GM18909 (cell line): ENCODE results near the gene CYP21A2.
"Not testable (repeated sequence)": the region's sequence is repeated elsewhere in the genome, so short reads cannot be mapped to it uniquely, and the experiment has no call there.

ENCODE experiments used
- ATAC-seq: cut with Tn5 transposase; IDR thresholded peaks from one replicate; pipeline ENCODE4 v1.9.1; 2021; ENCODE audit warnings: mild to moderate bottlenecking; ENCODE audit not compliant: unreplicated experiment, poor library complexity

CYP21A2 gene

GRCh38 chr6:32028631-32029030 is 9.6 kb upstream of the CYP21A2 start:
- ATAC-seq: not testable (repeated sequence)

GRCh38 chr6:32029553-32029952 is 8.7 kb upstream of the CYP21A2 start:
- ATAC-seq: not testable (repeated sequence)

- ATAC-seq: not testable (repeated sequence)
These were observed 2.8 kb upstream of the CYP21A2 start for GRCh38 chr6:32035283-32036013.

DNA sequence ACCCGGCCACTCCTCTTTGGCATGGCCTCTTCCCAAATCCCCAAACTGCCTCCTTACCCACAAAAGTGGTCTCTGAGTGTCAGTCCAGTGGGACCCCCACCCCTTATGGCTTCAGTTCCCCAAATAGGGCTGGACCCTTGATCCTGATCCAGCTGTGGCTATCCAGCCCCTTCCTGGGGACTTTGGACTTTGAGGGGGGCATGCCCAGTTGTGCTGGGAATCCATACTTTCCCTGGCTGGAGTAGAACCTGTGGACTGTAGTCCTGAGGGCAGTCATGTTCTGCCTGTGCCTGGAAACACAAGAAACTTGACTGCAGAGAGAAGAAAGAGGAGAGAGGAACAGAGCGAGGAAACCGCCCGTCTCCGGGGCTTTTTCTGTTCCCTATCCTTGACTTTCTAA is 1.1 kb upstream of the CYP21A2 start:
- not testable (repeated sequence) for ATAC-seq

DNA sequence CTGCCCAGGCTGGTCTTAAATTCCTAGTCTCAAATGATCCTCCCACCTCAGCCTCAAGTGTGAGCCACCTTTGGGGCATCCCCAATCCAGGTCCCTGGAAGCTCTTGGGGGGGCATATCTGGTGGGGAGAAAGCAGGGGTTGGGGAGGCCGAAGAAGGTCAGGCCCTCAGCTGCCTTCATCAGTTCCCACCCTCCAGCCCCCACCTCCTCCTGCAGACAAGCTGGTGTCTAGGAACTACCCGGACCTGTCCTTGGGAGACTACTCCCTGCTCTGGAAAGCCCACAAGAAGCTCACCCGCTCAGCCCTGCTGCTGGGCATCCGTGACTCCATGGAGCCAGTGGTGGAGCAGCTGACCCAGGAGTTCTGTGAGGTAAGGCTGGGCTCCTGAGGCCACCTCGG is 663 bp downstream of the CYP21A2 start:
- not testable (repeated sequence) for ATAC-seq

- not testable (repeated sequence) for ATAC-seq
These were observed 1.4 kb downstream of the CYP21A2 start for GRCh38 chr6:32039321-32040274.

GRCh38 chr6:32040299-32041049 is 2.3 kb downstream of the CYP21A2 start:
- ATAC-seq: not testable (repeated sequence)

- ATAC-seq: not testable (repeated sequence)
These were observed 2.8 kb downstream of the CYP21A2 start for GRCh38 chr6:32041050-32041321.

- ATAC-seq: not testable (repeated sequence)
These were observed 3.2 kb downstream of the CYP21A2 start for GRCh38 chr6:32041385-32041784.

DNA sequence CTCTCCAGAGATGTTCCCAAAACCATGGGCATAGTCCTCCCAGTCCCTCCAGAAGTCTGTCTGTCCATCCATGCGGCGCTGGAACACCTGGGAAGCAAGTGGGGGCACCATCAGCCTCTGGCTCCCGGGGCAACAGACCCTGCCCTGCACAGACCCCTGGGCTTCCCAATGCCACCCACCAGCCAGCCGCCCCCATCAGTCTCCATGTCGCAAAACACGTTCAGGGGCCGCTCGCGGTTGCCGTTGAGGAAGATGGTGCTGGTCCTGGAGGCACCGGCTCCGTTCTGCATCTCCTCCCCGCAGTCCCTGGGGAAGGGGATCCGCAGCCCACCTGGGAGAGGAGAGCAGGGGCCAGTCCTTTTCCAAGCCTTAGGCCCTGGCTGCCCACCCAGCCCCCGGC is 4.1 kb downstream of the CYP21A2 start:
- not testable (repeated sequence) for ATAC-seq

- ATAC-seq: not testable (repeated sequence)
These were observed 5.6 kb downstream of the CYP21A2 start for GRCh38 chr6:32043589-32044380.

DNA sequence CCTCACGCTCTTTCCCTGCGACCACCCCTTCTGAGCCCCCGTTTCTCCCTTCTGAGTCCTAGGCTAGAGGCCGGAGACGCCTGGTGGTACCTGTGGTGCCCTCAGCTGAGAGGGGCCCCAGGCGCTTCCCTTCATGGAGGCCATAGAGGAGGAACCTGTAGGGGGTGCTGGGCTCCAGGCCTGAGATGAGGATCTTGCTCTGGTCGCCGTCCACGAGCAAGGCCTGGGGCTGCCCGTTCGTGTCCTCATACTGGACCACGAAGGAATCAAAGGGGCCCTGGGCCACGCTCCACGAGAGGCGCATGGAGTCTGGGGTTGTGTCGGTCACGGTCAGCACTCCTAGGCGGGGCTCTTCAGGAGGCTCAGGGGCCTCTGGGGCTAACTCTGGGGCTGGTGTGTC is 6.7 kb downstream of the CYP21A2 start:
- not testable (repeated sequence) for ATAC-seq

DNA sequence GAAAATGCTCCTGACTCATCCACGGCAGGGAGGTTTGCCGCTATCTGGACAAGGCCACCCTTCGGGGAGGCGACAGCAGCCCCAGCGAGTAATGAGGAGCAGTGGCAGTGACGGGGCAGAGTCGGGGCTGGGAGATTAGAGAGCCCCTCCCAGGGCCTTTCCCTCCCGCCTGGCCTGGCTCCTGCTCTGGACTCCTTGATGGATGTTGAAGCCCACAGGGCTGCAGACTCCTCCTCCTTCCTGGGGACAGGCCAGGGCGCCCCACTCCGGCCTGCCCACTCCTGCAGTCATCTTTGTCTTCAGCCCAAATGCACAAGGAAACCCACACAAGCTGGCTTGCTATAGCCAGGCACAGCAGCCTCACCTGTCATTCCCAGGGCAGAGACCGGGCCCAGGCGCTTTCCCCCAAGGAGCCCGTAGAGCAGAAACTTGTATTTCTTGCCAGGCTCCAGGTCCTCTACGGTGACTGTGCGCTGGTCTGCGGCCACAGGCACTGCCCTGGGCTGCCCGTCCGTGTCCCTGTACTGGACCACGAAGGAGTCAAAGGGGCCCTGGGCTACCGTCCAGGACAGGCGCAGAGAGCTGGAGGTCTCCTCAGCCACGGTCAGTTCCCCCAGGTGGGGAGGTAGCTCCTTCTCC is 7.7 kb downstream of the CYP21A2 start:
- ATAC-seq: no peak

- no peak for ATAC-seq
These were observed 8.4 kb downstream of the CYP21A2 start for GRCh38 chr6:32046450-32047083.

DNA sequence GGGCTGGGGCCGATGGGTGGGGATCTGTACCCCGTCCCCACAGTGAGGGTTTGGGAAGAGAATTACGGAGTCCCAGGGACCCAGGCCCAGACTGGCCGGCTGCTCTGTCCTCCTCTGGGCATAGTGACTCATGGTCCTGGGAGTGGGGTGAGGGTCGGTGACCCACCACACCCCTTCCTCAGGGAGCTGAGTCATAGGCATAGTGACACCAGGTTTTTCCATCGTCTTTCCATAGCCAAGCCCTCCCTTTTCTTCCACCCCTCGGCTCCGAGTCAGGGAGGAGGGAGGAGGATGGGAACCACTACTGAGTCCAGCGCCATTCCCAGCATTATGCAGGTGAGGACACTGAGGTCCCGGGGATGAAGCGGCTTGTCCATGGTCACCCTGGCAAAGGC is 8.9 kb downstream of the CYP21A2 start:
- no peak for ATAC-seq

GRCh38 chr6:32047539-32047854 is 9.3 kb downstream of the CYP21A2 start:
- ATAC-seq: no peak

DNA sequence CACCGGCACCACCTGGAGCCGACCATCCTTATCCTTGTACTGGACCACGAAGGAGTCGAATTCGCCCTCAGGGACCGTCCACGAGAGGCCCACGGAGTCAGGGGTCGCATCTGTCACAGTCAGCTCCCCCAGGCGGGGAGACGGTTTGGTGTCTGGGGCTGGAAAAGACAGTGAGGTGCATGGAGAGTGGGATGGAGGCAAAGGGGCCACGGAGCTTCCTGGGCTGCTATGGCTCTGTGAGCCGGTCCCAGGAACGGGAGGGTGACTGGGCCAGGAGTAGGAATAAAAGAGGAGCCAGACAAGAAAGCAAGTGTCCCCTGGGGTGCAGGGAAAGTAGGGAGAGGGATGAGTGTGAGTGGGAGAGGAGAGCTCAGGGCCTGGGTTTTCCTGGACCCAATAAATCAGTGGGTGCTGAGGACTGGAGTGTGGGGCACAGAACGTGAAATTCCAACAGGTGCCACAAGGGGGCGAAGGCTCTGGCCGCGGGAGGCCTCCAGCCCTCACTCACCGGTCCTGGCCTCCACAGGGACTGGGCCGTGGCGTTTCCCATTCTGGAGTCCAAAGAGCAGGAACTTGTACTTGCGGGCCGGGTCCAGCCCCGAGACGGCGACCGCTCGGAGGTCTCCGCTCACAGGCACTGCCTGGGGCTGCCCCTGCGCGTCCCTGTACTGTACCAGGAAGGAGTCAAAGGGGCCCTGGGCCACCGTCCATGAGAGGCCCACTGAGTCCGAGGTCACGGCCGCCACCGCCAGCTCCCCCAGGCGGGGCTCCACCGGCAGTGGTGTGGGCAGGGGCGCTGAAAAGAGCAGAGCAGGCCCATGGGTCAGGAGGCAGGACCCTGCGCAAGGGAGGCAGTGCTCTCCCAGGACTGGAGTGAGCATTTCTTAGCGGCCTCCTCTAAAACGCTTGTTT is 9.9 kb downstream of the CYP21A2 start:
- no peak for ATAC-seq

DNA sequence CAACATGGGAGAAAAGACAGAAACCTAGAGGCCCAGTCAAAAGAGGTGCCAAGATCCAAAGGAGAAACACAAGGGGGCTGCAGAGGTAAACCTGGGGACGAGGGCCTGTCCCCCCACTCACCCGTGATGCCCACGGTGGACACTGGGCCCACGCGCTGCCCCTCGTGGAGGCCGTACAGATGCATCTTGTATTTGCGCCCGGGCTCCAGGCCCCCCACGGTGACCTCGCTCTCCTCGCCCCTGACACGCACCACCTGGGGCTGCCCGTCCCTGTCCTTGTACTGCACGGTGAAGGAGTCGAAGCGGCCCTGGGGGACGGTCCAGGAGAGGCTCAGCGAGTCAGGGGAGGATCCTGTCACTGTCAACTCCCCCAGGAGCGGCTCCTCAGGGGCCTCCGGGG is 10.9 kb downstream of the CYP21A2 start:
- ATAC-seq: not testable (repeated sequence)
